SH-SY5Y (cell line): ENCODE results near the gene CTCFL.

ENCODE experiments used
- GATA2 ChIP-seq: IDR thresholded peaks from 2 replicates; pipeline ENCODE4 v1.6.1; 2011; ENCODE audit warnings: mild to moderate bottlenecking, low read depth, low read length
- GATA3 ChIP-seq: IDR thresholded peaks from 2 replicates; pipeline ENCODE4 v1.6.1; 2011; ENCODE audit warnings: low read depth, mild to moderate bottlenecking, low read length, moderate library complexity

GRCh38 chr20:57508831-57509230, 16.1 kb downstream of the CTCFL start:
- no peak for TF ChIP-seq GATA2
- no peak for TF ChIP-seq GATA3
